ENCODE measurements around the gene SPTA1.

The SPTA1 gene

DNA sequence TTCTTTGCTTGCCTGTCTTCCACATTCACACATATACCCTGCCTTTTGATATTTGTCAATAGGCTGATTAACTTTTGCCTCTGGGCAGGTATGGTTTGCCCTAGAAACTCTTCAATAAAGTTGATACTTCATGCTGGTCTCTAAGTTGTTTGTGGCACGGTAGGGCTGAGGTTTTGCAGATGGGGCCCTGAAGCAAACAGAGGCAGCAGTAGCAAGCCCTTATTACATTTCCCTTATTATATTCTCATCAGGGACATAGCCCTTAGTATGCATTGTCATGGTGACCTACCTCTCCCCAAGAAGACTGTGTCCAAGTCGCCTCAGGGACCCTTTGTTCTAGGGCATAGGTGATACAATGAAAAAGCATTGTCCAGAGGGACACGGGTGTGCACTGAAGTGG is 116.0 kb downstream of the SPTA1 start, which contains the start of gene OR6P1:
Gene OR6P1, minus strand, starts transcription at position 101 of the 400 bp plus-strand sequence. CDS start 6,976 bp downstream, outside the sequence.
- DNase-seq (ENCODE audit: low read depth) = no peak

DNA sequence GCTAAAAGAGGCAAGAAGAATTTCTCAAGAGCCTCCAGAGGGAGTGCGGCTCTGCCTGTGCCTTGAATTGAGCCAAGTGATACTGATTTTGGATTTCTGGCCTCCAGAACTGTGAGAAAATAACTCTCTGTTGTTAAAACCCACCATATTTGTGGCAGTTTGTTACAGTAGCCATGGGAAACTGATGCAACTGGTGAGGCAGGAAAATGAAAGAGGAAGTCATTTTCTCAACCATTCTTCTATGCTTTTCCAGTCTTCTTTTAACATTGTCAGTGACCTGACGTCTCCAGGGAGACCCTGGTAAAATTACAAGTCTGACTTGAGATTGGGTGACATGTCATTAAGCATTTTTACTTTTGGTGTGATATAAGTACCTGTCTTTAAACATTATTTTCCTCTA is 121.9 kb downstream of the SPTA1 start:
- DNase-seq (ENCODE audit: low read depth) = no peak

- no peak for DNase-seq (ENCODE audit: low read depth)
Observed at GRCh38 chr1:158563853-158564252, 122.7 kb downstream of the SPTA1 start.
